A172 (cell line): ENCODE data around the gene SETBP1. TPM values are rescaled to one million over a fixed set of nuclear protein-coding genes. Genes with fewer than 3 reads are reported as not detected.
A peak's percentile ranks its signal among the peaks of the same experiment; 100 is the strongest.

Source experiments
- DNase-seq: peaks from one replicate; pipeline ENCODE4 v3.0.0-alpha.2; 2015; ENCODE audit warnings: low spot score
- total RNA-seq: library from RNA; depleted of rRNA; stranded (reverse); fragments of >200 nt; shearing (Covaris generic); gene quantifications from 2 replicates; pipeline ENCODE4 v1.2.3, GENCODE V29; 2014

Gene SETBP1
- total RNA-seq, 1 experiment from 2014 or later = 0.10 TPM

DNA sequence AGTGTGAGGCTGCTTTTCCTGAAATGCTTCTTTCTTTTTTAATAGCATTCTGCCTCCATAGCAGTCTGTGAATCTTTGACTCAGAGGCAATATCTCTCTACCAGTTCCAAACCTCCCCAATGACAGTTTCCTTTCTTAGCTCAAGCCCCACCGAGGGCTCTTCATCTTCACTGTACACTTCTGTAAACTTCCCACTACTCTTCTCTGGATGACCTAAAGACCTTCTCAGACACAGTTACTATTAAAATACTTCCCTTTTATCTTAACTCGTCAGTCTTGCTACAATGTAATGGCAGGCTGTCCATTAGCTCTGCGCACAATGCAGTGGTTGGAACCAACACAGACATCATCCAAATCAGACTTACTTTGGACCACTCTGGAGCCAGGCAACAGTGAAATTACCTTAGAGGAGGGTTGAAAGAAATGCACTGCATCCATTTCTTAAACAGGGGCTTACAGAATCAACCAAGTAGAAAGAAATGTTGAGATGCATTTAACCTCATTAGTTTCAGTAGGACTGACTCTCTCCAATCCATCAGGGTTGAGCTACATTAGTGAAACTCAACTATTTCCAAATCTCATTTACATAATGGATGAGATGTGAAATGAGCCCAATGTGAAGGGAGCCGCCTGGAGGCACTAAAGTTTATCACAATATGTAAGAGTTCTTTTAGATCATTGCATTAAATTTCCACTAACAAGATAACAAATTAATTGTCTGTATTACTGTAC lies 343.8 kb downstream of the SETBP1 start:
- no peak for DNase-seq

DNA sequence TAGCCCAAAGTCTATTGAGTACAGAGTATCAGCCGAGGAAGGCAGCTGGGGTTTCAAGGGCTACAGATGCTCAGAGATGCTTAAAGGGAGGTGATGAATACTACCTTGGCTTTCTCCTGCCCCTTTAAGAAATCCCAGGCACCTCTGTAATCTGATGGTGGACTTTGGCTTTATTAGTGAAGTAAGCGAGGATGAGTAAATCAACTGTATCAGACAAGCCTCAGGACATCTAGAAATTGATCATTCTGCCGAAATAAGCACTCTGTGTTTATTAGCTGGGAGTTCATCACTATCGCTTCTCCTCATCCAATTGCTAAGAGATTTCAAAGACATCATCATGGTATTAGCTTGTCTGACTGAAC lies 344.4 kb downstream of the SETBP1 start:
- no peak for DNase-seq

DNA sequence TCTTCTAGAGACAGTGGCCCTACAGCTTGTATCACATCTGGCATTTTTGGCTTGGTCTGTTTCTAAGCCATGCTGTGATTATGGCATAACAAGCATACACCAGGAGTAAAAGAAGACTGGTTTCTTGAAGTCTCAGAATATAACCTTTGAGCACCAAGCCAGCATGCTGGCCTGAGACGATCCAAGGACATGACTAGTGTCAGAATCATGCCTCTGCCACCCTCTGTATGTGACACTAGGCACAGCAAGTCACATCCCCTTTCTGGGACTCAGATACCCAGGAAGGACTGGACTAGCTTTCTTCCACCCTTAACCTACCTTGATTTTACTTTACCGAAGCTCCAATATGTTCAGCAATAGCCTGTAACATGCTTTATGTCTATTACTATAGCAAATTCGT lies 345.5 kb downstream of the SETBP1 start:
- DNase-seq = no peak

- DNase-seq = no peak
These were observed 353.5 kb downstream of the SETBP1 start for GRCh38 chr18:45034179-45034578.

GRCh38 chr18:45037618-45038017 lies 356.9 kb downstream of the SETBP1 start:
- DNase-seq = no peak

DNA sequence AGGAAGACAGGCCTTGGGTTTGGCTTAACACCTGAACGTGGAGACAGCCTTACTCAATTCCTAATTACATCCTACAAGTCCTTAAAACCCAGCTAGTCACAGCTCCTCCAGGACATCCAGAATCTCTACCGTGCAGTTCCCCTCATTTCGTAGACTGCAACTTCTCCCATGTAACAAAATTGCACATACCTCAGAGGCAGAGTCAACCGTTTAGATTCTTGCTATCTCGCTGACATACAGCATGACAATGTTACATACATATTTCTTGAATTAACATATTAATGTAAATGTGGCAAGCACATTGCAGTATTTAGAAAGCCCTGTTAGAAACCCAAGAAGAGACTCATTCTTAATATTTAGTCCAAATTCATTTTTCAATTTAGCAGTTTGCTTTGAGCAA lies 358.7 kb downstream of the SETBP1 start:
- DNase-seq = no peak

DNA sequence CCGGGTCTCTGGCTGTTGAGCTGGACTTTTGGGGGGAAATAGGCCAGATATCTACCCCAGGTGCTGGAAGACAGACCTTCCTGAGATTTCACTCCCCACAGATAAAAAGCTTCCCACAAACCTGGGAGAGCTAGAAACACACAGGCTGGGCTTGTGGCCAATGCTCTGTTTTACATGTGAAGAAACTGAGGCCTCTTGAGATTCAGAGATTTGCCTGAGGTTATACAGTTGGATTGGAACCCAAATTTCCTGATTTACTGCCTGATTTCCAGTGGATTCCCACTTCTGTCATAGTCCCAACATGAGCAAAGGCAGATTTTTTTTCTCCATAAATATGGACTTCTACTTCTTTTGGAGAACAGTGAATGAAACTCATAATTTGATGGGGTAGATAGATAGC lies 360.2 kb downstream of the SETBP1 start:
- no peak for DNase-seq

DNA sequence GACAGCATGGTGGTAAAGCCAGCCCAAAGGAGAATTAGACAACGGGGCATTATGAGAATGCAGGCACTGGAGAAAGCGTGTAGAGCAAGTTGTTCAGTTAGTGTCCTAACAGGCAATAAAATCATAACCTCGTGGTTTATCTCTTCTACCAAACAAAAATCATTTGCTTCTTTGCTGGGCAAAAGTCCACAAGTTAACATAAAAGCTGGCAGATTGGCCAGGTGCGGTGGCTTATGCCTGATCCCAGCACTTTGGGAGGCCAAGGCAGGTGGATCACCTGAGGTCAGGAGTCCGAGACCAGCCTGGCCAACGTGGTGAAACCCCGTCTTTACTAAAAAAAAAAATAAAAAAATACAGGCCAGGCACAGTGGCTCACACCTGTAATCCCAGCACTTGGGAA lies 364.1 kb downstream of the SETBP1 start:
- DNase-seq = no peak

GRCh38 chr18:45046228-45046627 lies 365.5 kb downstream of the SETBP1 start:
- DNase-seq = no peak

DNA sequence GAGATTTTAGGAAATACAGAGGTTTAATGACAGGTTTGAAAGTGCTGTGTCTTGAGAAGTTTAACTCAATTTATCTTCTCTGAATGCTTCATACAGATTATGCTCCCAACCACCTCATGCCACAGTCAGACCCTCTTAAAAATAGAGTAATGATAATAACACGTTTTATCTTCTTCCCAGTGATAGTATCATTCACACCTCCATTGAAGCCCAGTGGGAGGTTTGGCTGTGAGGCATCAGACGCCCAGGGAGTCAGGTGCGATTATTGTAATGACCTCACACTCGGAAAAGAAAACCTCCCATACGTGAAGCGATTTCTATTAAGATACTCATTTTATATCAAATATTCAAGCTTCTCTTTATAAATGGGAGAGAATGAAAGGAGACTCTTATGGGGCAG lies 366.3 kb downstream of the SETBP1 start:
- no peak for DNase-seq

GRCh38 chr18:45049578-45050319 lies 369.1 kb downstream of the SETBP1 start:
- DNase-seq = no peak

DNA sequence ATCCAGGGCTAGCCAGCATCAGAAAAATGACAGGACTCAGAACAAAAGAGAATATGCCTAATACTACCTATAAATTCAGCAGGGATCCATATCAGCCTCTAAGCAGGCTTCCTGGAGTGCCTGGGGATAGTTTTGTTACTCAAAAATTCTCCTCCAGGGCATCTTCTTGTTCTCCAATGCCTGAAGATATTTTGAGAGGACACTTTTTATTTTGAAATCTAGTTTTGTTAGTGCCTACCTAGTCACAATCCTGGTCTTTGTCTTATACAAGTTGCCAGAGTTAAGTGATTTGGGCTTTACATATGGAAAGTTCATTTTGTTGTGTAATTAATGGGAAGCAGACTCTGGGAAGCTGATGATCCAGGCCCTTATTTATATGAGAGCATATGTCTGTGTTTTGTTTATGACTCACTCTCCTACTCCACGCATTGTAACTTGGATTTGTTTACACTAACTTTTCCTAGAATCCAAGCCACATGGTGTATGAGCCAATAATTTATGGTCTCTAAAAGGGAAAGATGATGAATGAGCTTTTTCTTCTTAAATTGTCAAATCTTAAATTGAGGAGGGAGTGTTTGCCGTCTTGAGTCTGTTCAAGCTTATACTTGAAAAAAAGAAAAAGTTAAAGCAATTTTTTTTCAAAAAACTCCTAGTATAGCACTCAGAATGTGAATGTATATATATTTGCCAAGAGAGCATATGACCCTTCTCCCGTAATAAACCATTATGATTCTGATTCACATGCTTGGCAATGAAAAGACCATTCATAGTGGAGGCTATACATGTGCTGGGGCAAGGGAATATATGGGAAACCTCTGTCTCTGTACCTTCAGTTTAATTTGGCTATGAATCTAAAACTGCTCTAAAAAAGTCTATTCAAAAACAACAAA lies 370.3 kb downstream of the SETBP1 start:
- peak; percentile 57 for DNase-seq

DNA sequence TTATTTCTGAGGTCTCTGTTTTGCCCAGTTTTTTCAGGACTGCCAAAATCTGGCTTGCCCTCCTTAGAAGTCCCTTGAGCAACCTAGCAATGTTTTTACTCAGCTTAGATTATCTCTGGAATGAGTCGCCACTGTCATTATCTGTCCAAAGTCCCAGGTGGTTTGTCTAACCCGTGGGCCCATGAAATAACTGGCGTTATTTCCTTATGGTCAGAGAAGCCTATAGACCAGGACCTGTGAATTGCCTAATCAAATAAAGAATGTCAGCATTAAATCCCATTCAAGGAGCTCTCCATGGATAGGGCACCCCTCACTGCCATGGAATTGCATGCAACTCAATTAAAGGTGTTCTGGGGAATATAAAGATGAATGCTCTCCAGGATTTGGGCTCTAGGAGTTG lies 373.9 kb downstream of the SETBP1 start:
- no peak for DNase-seq

GRCh38 chr18:45055811-45056210 lies 375.1 kb downstream of the SETBP1 start:
- no peak for DNase-seq

DNA sequence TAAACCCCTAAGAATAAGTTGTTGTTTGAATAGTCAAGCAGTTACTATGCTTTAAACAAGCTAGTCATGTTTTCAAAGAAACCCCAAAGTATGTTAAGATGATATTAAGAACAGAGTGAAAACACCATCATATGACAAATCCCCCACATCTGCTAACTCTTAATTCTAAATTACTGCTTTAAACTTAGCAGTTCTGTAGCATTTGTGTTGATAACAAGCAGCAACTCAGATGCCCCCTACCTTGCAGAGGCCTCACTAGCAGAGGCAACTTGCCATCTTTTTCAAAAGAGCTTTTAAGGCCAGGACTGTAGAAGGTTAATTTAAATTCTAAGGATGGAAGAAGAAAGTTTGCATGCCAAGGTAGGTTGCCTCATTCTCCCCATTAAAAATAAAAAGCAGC lies 376.2 kb downstream of the SETBP1 start:
- DNase-seq = no peak

- DNase-seq = no peak
These were observed 377.4 kb downstream of the SETBP1 start for GRCh38 chr18:45057955-45058600.

GRCh38 chr18:45059695-45060094 lies 379.0 kb downstream of the SETBP1 start:
- DNase-seq = peak; percentile 69

DNA sequence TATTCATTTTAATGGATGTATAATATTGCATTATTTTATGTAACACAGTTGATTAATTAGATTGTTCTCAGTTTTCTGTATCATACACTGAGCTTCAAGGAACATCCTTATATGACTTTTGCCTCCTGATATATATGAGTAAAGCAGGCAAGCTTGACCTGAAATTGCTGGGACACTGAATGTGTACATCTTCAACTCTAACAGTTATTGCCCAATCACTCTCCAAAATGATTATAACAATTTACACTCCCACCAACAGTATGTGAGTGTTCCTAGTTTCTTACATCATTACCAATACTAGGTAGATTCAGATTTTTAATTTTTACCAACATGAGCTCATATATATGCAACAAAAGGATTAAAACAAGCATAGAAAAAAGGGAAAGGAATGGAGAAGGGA lies 379.4 kb downstream of the SETBP1 start:
- no peak for DNase-seq

- DNase-seq = no peak
These were observed 380.7 kb downstream of the SETBP1 start for GRCh38 chr18:45061359-45061758.

- DNase-seq = no peak
These were observed 382.8 kb downstream of the SETBP1 start for GRCh38 chr18:45063246-45064038.

- DNase-seq = no peak
These were observed 385.5 kb downstream of the SETBP1 start for GRCh38 chr18:45066210-45066609.
